Right lobe of liver (tissue), 4 donors: ENCODE data around the gene MRPL41.

ENCODE experiments used
- POLR2A ChIP-seq: fragments of 450-650 bp; IDR thresholded peaks from one replicate; pipeline ENCODE4 v1.6.1; 2017; ENCODE audit warnings: antibody characterized with exemption, mild to moderate bottlenecking
- TF ChIP-seq, protein P1 (sequence below), 4 donors: fragments of 200-600 bp in 3 of 4; fragments of 450-650 bp in 1 of 4; IDR thresholded peaks; one replicate each; pipeline versions ENCODE4 v1.5.1 to v1.8.0; 2016 to 2022; ENCODE audit warnings: antibody characterized with exemption in 4 of 4, mild to moderate bottlenecking in 2 of 4
- donor health status: DM: no; HTN: no; CAD: no.
- donor health status: DM: no; HTN: no; CAD: no.
- donor health status: DM: no; HTN: yes; CAD: no.

DNA sequence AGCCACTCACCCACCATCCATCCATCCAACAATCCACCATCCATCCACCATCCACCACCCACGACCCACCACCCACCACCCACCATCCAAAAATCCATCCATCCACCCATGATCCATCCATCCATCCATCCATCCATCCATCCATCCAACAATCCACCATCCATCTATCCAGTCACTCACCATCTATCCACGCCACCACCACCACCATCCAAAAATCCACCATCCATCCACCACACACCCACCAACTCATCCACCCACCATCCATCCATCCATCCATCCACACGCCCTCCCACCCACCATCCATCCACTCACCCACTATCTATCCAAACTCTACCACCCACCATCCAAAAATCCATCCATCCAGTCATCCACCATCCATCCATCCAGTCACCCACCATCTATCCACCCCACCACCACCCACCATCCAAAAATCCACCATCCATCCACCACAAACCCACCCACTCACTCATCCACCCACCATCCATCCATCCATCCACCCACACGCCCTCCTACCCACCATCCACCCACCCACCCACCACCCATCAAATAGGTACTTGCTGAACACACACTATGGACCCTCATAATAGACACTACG, 18.0 kb downstream of the MRPL41 start:
- TF ChIP-seq, protein P1, sequence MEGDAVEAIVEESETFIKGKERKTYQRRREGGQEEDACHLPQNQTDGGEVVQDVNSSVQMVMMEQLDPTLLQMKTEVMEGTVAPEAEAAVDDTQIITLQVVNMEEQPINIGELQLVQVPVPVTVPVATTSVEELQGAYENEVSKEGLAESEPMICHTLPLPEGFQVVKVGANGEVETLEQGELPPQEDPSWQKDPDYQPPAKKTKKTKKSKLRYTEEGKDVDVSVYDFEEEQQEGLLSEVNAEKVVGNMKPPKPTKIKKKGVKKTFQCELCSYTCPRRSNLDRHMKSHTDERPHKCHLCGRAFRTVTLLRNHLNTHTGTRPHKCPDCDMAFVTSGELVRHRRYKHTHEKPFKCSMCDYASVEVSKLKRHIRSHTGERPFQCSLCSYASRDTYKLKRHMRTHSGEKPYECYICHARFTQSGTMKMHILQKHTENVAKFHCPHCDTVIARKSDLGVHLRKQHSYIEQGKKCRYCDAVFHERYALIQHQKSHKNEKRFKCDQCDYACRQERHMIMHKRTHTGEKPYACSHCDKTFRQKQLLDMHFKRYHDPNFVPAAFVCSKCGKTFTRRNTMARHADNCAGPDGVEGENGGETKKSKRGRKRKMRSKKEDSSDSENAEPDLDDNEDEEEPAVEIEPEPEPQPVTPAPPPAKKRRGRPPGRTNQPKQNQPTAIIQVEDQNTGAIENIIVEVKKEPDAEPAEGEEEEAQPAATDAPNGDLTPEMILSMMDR (IDR thresholded peaks at IDR 0.05), result no peak
- TF ChIP-seq POLR2A, result no peak
